GM18870 (cell line): ENCODE measurements around the gene SHBG.
"Not testable (repeated sequence)": the region's sequence is repeated elsewhere in the genome, so short reads cannot be mapped to it uniquely, and the experiment has no call there.

Source experiments
- ATAC-seq: cut with Tn5 transposase; IDR thresholded peaks from one replicate; pipeline ENCODE4 v1.9.1; 2021; ENCODE audit warnings: moderate library complexity; ENCODE audit not compliant: unreplicated experiment

The SHBG gene

GRCh38 chr17:7611635-7612293 lies 18.2 kb upstream of the SHBG start:
- ATAC-seq, result no peak

- no peak for ATAC-seq
Observed at GRCh38 chr17:7612294-7612640, 17.7 kb upstream of the SHBG start.

- no peak for ATAC-seq
Observed at GRCh38 chr17:7613769-7614424, 16.0 kb upstream of the SHBG start.

- ATAC-seq, result peak; percentile 88
Observed at GRCh38 chr17:7614425-7615264, 15.3 kb upstream of the SHBG start, which contains the start of gene FXR2. TSS of gene FXR2 (minus strand) at chr17:7614897. CDS start at chr17:7614532, 365 bp downstream.

- no peak for ATAC-seq
Observed at GRCh38 chr17:7615265-7615747, 14.6 kb upstream of the SHBG start.

GRCh38 chr17:7618608-7619007 lies 11.3 kb upstream of the SHBG start:
- ATAC-seq, result no peak

- ATAC-seq, result no peak
Observed at GRCh38 chr17:7620835-7621234, 9.1 kb upstream of the SHBG start.

GRCh38 chr17:7623661-7624060 lies 6.3 kb upstream of the SHBG start:
- ATAC-seq, result no peak

- not testable (repeated sequence) for ATAC-seq
Observed at GRCh38 chr17:7625749-7626148, 4.2 kb upstream of the SHBG start.

GRCh38 chr17:7626307-7626706 lies 3.6 kb upstream of the SHBG start:
- ATAC-seq, result no peak

GRCh38 chr17:7626956-7627249 lies 3.0 kb upstream of the SHBG start:
- ATAC-seq, result no peak

GRCh38 chr17:7627250-7628121 lies 2.4 kb upstream of the SHBG start, which contains the start of gene SAT2:
TSS of gene SAT2 (minus strand) at chr17:7627821. CDS start at chr17:7627635, 186 bp downstream.
- peak; percentile 64 for ATAC-seq

- no peak for ATAC-seq
Observed at GRCh38 chr17:7631398-7632380, 1.8 kb downstream of the SHBG start.

GRCh38 chr17:7632492-7632894 lies 2.6 kb downstream of the SHBG start:
- no peak for ATAC-seq

GRCh38 chr17:7633093-7633492 lies 3.2 kb downstream of the SHBG start:
- ATAC-seq, result no peak

GRCh38 chr17:7634384-7634783 lies 4.4 kb downstream of the SHBG start:
- no peak for ATAC-seq

- no peak for ATAC-seq
Observed at GRCh38 chr17:7636163-7636562, 6.2 kb downstream of the SHBG start.

- ATAC-seq, result no peak
Observed at GRCh38 chr17:7640783-7641182, 10.8 kb downstream of the SHBG start.

- not testable (repeated sequence) for ATAC-seq
Observed at GRCh38 chr17:7641635-7642034, 11.7 kb downstream of the SHBG start.

- no peak for ATAC-seq
Observed at GRCh38 chr17:7644775-7645174, 14.8 kb downstream of the SHBG start.
